NCI-H1105 treated with DMSO at 0.1 percent for 48 hours (cell line): ENCODE measurements around the gene CUL7.
"Not testable (repeated sequence)": the region's sequence is repeated elsewhere in the genome, so short reads cannot be mapped to it uniquely, and the experiment has no call there.

ENCODE experiments used
- DNase-seq: peaks from one replicate; lab custom pipeline; 2025; lab: John Stamatoyannopoulos, UW

Gene CUL7

GRCh38 chr6:43014434-43014909, 39.2 kb downstream of the CUL7 start:
- no peak for DNase-seq

- peak; percentile 100 for DNase-seq
Measured at GRCh38 chr6:43013843-43014433, 39.7 kb downstream of the CUL7 start, which contains the start of the genes KLHDC3 and MEA1. Gene KLHDC3 (plus strand): TSS chr6:43014249. CDS start chr6:43017193, 2,944 bp downstream. Gene MEA1 (minus strand): TSS chr6:43013946. CDS start chr6:43013813, 133 bp downstream.

- DNase-seq: peak; percentile 54
Measured at GRCh38 chr6:43013097-43013842, 40.4 kb downstream of the CUL7 start.

GRCh38 chr6:43012364-43012763, 41.3 kb downstream of the CUL7 start:
- no peak for DNase-seq

- DNase-seq: no peak
Measured at GRCh38 chr6:43011207-43011606, 42.4 kb downstream of the CUL7 start.

GRCh38 chr6:43009124-43009523, 44.5 kb downstream of the CUL7 start:
- DNase-seq: peak; percentile 41

DNA sequence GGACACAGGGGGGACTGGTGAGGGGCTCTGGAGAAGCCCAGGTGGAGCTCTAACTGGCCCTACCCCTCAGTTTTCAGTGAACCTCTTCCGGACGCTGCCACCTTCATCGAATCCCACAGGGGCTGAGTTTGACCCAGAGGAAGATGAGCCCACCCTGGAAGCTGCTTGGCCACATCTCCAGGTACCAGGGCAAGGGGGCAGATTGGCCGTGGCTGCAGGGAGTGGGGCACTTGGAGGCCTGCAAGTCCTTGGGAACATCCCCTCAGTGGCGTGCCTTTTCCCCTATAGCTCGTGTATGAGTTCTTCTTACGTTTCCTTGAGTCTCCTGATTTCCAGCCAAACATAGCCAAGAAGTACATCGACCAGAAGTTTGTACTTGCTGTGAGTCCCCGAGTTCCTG, 46.5 kb downstream of the CUL7 start:
- DNase-seq: no peak

DNA sequence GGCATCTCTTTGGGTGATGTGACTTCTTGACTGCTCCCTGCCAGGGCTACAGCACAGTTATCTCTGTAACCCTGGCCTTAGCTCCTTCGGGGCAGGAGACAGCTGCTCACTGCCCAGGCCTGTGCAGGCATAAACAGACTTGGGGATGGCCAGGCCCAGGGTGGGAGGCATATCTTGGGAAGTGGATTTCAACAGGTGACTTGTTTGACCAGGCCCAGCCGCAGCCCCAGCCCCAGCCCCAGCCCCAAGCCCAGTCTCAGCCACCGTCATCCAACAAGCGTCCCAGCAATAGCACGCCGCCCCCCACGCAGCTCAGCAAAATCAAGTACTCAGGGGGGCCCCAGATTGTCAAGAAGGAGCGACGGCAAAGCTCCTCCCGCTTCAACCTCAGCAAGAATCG, 47.4 kb downstream of the CUL7 start:
- DNase-seq: no peak

DNA sequence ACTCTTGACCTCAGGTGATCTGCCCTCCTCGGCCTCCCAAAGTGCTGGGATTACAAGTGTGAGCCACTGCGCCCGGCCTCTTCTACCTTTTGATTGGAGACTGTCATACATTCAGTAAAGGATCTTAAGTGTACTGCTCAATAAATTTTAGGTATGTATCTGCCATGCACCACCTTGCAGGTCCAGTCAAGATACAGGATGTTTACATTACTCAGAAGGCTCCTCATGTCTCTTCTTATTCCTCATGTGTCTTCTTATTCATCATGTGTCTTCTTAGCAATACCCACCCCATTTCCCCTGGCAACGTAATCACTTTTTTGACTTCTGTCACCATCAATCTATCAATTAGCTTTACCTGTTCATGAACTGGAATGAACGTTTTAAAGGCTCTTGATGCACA, 47.8 kb downstream of the CUL7 start:
- no peak for DNase-seq

- no peak for DNase-seq
Measured at GRCh38 chr6:43001843-43002242, 51.8 kb downstream of the CUL7 start.

DNA sequence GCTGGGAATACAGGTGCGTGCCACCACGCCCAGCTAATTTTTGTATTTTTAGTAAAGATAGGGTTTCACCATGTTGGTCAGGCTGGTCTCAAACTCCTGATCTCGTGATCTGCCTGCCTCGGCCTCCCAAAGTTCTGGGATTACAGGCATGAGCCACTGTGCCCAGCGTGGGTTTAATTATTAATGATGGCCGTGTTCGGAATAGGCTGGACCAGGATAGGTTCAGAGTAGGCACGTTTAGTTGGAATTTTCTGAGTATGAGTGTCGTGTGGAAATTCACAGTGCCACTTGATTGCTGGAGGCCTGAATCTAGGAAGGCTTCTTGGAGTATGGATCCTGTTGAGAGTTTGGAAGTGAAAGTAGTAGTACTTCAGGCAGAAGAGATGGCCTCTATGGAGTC, 55.4 kb downstream of the CUL7 start:
- not testable (repeated sequence) for DNase-seq

GRCh38 chr6:42996513-42996912, 57.1 kb downstream of the CUL7 start:
- no peak for DNase-seq

DNA sequence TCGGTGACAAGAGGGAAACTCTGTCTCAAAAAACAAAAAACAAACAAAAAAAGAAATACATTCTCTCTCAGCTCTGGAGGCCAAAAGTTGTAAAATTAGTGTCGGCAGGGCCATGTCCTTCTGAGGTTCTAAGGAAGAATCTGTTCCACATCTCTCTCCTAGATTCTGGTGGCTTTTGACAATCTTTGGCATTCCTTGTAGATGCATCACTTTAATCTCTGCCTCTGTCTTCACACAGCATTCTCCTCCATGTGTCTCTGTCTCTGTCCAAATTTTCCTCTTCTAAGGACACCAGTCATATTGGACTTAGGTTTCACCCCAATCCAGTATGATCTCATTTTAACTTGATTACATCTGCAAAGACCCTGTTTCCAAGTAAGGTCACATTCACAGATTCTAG, 60.2 kb downstream of the CUL7 start:
- no peak for DNase-seq

- no peak for DNase-seq
Measured at GRCh38 chr6:42989923-42990322, 63.7 kb downstream of the CUL7 start.

DNA sequence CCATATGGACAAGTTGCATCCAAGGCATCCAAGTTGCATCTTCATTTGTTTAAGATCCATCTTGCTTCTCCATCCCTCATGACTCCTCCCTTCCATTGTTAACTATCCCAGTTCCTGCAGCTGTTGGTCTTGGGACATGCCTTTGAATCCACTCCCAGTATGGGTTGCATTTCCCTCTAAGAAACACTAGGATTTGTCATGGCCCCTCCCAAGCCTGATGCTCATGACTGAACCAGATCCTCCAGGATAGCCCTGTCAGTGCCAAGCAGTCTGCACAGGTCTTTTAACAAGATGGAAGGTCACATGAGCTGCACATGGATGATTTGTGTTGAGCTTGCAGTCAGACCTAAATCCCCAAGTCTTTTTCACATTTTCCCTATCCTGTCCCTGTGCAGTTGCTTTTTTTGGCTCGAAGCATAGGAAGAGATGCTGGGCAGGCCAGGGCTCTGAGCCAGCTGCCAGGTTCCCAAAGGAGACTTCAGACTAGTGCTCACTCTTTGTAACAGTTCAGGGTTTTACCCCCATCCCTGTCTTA, 65.1 kb downstream of the CUL7 start:
- no peak for DNase-seq
